KMS-11 (cell line): Measurements from ENCODE around the gene RFLNA.

Experiments used
- H2AFZ ChIP-seq: fragments of 200-600 bp; sonication (generic); 2 replicates; pipeline ENCODE4 v1.6.1; 2016; ENCODE audit warnings: antibody characterized with exemption, mixed run types, low read depth
- H3K27ac ChIP-seq: fragments of 200-600 bp; sonication (generic); 2 replicates; pipeline ENCODE4 v1.6.1; 2016; ENCODE audit warnings: mild to moderate bottlenecking, mixed run types
- H3K27me3 ChIP-seq: fragments of 200-600 bp; sonication (generic); 2 replicates; pipeline ENCODE4 v1.6.1; 2017; ENCODE audit warnings: mild to moderate bottlenecking, low read depth, mixed run types, moderate library complexity; ENCODE audit not compliant: insufficient read depth
- H3K36me3 ChIP-seq: fragments of 200-600 bp; sonication (generic); 2 replicates; pipeline ENCODE4 v1.6.1; 2017; ENCODE audit warnings: mild to moderate bottlenecking, mixed run types; ENCODE audit not compliant: insufficient read depth
- H3K4me1 ChIP-seq: fragments of 200-600 bp; sonication (generic); 2 replicates; pipeline ENCODE4 v1.6.1; 2016; ENCODE audit warnings: mild to moderate bottlenecking, low read depth, mixed run types; ENCODE audit not compliant: poor library complexity, severe bottlenecking
- H3K4me2 ChIP-seq: fragments of 200-600 bp; sonication (generic); 2 replicates; pipeline ENCODE4 v1.7.0; 2016; ENCODE audit warnings: mild to moderate bottlenecking, mixed run types
- H3K4me3 ChIP-seq: fragments of 200-600 bp; sonication (generic); IDR thresholded peaks from 2 replicates; pipeline ENCODE4 v1.6.1; 2017; ENCODE audit warnings: low read depth, low read length, mixed read lengths; ENCODE audit not compliant: insufficient read depth
- H3K79me2 ChIP-seq: fragments of 200-600 bp; sonication (generic); 2 replicates; pipeline ENCODE4 v1.6.1; 2016; ENCODE audit warnings: low read depth, mixed run types; ENCODE audit not compliant: insufficient read depth
- H3K9ac ChIP-seq: fragments of 200-600 bp; sonication (generic); 2 replicates; pipeline ENCODE4 v1.6.1; 2016; ENCODE audit warnings: mild to moderate bottlenecking, mixed run types
- H4K20me1 ChIP-seq: fragments of 200-600 bp; sonication (generic); 2 replicates; pipeline ENCODE4 v1.6.1; 2016; ENCODE audit warnings: mild to moderate bottlenecking, mixed run types; ENCODE audit not compliant: insufficient read depth
- CTCF ChIP-seq: fragments of 200-600 bp; sonication (generic); conservative IDR thresholded peaks from 2 replicates; pipeline ENCODE4 v1.6.1; 2017; ENCODE audit warnings: low read depth, mild to moderate bottlenecking, antibody characterized with exemption, low read length, moderate library complexity, mixed read lengths

Gene RFLNA

DNA sequence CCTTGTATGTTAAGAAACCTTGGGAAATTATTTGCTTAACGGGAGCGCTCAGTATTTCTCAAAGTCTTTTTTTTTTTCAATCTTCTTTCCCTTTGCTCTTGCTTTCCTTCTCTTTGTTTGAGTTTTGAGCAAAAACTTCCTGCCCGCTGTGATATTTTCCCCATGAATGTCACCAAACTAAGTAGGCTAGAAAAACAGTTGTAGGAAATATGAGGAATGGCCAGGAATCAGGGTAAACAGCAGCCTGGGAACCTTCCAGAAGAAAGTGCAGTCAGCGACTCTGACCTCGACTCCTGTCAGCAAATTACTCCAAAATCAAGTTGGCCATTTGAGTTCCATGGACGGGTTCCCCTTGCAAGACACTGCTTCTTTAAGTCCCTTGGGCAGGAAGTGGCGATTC, 11.6 kb upstream of the RFLNA start:
- H2AFZ ChIP-seq = no peak overlapping the region
- no peak overlapping the region for H3K4me2 ChIP-seq
- H4K20me1 ChIP-seq = no peaks in the 10 kb centered on the region
- no peak for TF ChIP-seq CTCF
- no peaks in the 10 kb centered on the region for H3K4me1 ChIP-seq
- H3K9ac ChIP-seq = no peak overlapping the region
- H3K27ac ChIP-seq = no peak overlapping the region
- H3K4me3 ChIP-seq = no peak overlapping the region
- H3K79me2 ChIP-seq = no peaks in the 10 kb centered on the region
- H3K27me3 ChIP-seq = no peaks in the 10 kb centered on the region
- H3K36me3 ChIP-seq = no peaks in the 10 kb centered on the region

DNA sequence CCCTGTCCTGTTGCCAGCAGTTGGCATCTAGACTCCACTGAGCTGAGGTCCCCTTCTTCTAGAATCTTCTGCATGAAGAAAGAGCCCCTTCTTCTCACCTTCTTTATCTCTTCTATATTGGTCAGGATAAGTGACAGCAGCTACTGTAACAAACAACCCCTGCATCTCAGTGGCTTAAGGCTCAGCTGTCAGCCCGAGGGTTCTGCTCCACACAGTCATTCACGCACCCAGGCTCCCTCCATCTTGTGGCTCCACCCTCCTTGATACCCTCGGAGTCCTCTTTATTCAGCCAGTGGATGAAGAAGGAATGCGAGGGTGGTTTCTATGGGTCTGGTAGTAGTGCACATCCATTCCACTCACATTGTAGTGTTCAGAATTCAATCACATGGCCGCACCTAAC, 10.5 kb upstream of the RFLNA start:
- H4K20me1 ChIP-seq = no peaks in the 10 kb centered on the region
- no peaks in the 10 kb centered on the region for H3K4me1 ChIP-seq
- no peak overlapping the region for H3K27ac ChIP-seq
- H3K4me2 ChIP-seq = no peak overlapping the region
- no peak overlapping the region for H3K4me3 ChIP-seq
- H3K27me3 ChIP-seq = no peaks in the 10 kb centered on the region
- TF ChIP-seq CTCF = no peak
- no peaks in the 10 kb centered on the region for H3K36me3 ChIP-seq
- no peaks in the 10 kb centered on the region for H3K79me2 ChIP-seq
- no peak overlapping the region for H3K9ac ChIP-seq
- no peak overlapping the region for H2AFZ ChIP-seq

- H3K27me3 ChIP-seq = no peaks in the 10 kb centered on the region
- no peak for TF ChIP-seq CTCF
- H3K9ac ChIP-seq = no peak overlapping the region
- no peak overlapping the region for H3K4me3 ChIP-seq
- no peaks in the 10 kb centered on the region for H3K4me1 ChIP-seq
- H3K4me2 ChIP-seq = no peak overlapping the region
- no peaks in the 10 kb centered on the region for H4K20me1 ChIP-seq
- H2AFZ ChIP-seq = no peak overlapping the region
- no peaks in the 10 kb centered on the region for H3K79me2 ChIP-seq
- no peak overlapping the region for H3K27ac ChIP-seq
- no peaks in the 10 kb centered on the region for H3K36me3 ChIP-seq
These were observed 8.5 kb upstream of the RFLNA start for GRCh38 chr12:124286414-124286813.

DNA sequence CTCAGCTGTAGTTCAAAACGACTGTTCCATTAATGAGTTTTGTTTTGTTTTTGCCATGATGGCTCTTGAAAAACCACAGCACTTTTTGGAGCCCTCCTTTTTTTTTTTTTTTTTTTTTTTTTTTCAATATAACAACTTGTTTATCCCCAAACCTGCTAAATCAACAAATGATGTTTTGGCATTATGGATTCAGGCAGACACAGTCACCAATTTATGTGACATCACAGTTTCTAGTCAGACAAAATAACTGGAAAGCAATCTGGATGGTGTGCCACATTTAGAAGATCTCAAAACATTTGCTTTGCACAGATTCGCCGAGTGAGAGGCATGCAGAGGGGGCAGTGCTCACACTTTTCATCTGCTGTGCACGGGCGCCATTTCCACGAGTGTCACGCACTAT, 7.9 kb upstream of the RFLNA start:
- H3K4me2 ChIP-seq = no peak overlapping the region
- H2AFZ ChIP-seq = no peak overlapping the region
- no peak overlapping the region for H3K4me3 ChIP-seq
- no peaks in the 10 kb centered on the region for H3K27me3 ChIP-seq
- no peak for TF ChIP-seq CTCF
- H3K79me2 ChIP-seq = no peaks in the 10 kb centered on the region
- H3K27ac ChIP-seq = no peak overlapping the region
- no peaks in the 10 kb centered on the region for H4K20me1 ChIP-seq
- H3K4me1 ChIP-seq = no peaks in the 10 kb centered on the region
- H3K36me3 ChIP-seq = no peaks in the 10 kb centered on the region
- no peak overlapping the region for H3K9ac ChIP-seq
